H9 (cell line): Measurements from ENCODE around the gene KLHDC7B. TPM values are rescaled to one million over a fixed set of nuclear protein-coding genes. Genes with fewer than 3 reads are reported as not detected.

Experiments used
- DNase-seq: peaks from one replicate; pipeline ENCODE4 v3.0.0-alpha.2; 2017
- H2AFZ ChIP-seq: one replicate; pipeline ENCODE4 v1.6.1; 2013; ENCODE audit warnings: mild to moderate bottlenecking, low read length, control low read depth, moderate library complexity
- H2AK5ac ChIP-seq: 2 replicates; pipeline ENCODE4 v1.6.1; 2013; ENCODE audit warnings: low read length, control low read depth, mixed read lengths; ENCODE audit not compliant: insufficient read length
- H2BK120ac ChIP-seq: one replicate; pipeline ENCODE4 v1.6.1; 2013; ENCODE audit warnings: low read depth, mild to moderate bottlenecking, low read length, control low read depth, inconsistent platforms; ENCODE audit not compliant: poor library complexity, severe bottlenecking
- H2BK12ac ChIP-seq: 2 replicates; pipeline ENCODE4 v1.6.1; 2013; ENCODE audit warnings: low read length, control low read depth, mixed read lengths, low read depth; ENCODE audit not compliant: insufficient read length
- H2BK15ac ChIP-seq: 2 replicates; pipeline ENCODE4 v1.6.1; 2013; ENCODE audit warnings: low read depth, low read length, control low read depth
- H2BK20ac ChIP-seq: one replicate; pipeline ENCODE4 v1.6.1; 2013; ENCODE audit warnings: low read depth, mild to moderate bottlenecking, low read length, control low read depth, inconsistent platforms; ENCODE audit not compliant: poor library complexity, severe bottlenecking
- H2BK5ac ChIP-seq: 2 replicates; pipeline ENCODE4 v1.6.1; 2013; ENCODE audit warnings: low read length, control low read depth, mixed read lengths; ENCODE audit not compliant: insufficient read length
- H3K14ac ChIP-seq: 2 replicates; pipeline ENCODE4 v1.6.1; 2013; ENCODE audit warnings: low read length, control low read depth; ENCODE audit not compliant: insufficient read depth
- H3K18ac ChIP-seq: 2 replicates; pipeline ENCODE4 v1.6.1; 2013; ENCODE audit warnings: low read depth, mild to moderate bottlenecking, mixed read lengths, low read length, control low read depth; ENCODE audit not compliant: insufficient read length
- H3K23ac ChIP-seq: 2 replicates; pipeline ENCODE4 v1.6.1; 2013; ENCODE audit warnings: low read length, control low read depth, mixed read lengths, low read depth; ENCODE audit not compliant: insufficient read length
- H3K23me2 ChIP-seq: 2 replicates; pipeline ENCODE4 v1.6.1; 2013; ENCODE audit warnings: low read depth, mild to moderate bottlenecking, mixed read lengths, low read length, control low read depth; ENCODE audit not compliant: insufficient read length, poor library complexity, severe bottlenecking
- H3K27ac ChIP-seq: 2 replicates; pipeline ENCODE4 v1.5.1; 2013; ENCODE audit warnings: low read length, control low read depth, mixed read lengths, low read depth; ENCODE audit not compliant: insufficient read length
- H3K27me3 ChIP-seq: 2 replicates; pipeline ENCODE4 v1.6.1; 2013; ENCODE audit warnings: low read length, control low read depth, inconsistent platforms; ENCODE audit not compliant: insufficient read depth
- H3K4ac ChIP-seq: 2 replicates; pipeline ENCODE4 v1.6.1; 2013; ENCODE audit warnings: low read depth, mild to moderate bottlenecking, control low read depth, inconsistent platforms, low read length, moderate library complexity
- H3K4me1 ChIP-seq: 2 replicates; pipeline ENCODE4 v1.6.1; 2013; ENCODE audit warnings: low read length, control low read depth, inconsistent platforms; ENCODE audit not compliant: insufficient read depth
- H3K4me2 ChIP-seq: 2 replicates; pipeline ENCODE4 v1.6.1; 2013; ENCODE audit warnings: low read length, control low read depth, mixed read lengths; ENCODE audit not compliant: insufficient read length, insufficient read depth
- H3K56ac ChIP-seq: 2 replicates; pipeline ENCODE4 v1.6.1; 2013; ENCODE audit warnings: low read depth, mild to moderate bottlenecking, mixed read lengths, low read length, control low read depth; ENCODE audit not compliant: insufficient read length
- H3K79me1 ChIP-seq: 2 replicates; pipeline ENCODE4 v1.6.1; 2013; ENCODE audit warnings: low read depth, mild to moderate bottlenecking, moderate library complexity, low read length, control low read depth, inconsistent platforms; ENCODE audit not compliant: insufficient read depth, poor library complexity, severe bottlenecking
- H3K79me2 ChIP-seq: 2 replicates; pipeline ENCODE4 v1.6.1; 2013; ENCODE audit warnings: low read length, control low read depth, inconsistent platforms; ENCODE audit not compliant: insufficient read depth
- H3K9ac ChIP-seq: 2 replicates; pipeline ENCODE4 v1.6.1; 2013; ENCODE audit warnings: low read length, control low read depth, mixed read lengths; ENCODE audit not compliant: insufficient read length; ENCODE audit errors: extremely low read depth
- H3K9me3 ChIP-seq: one replicate; pipeline ENCODE4 v1.6.1; 2013; ENCODE audit warnings: low read depth, low read length, inconsistent platforms; ENCODE audit not compliant: control insufficient read depth
- H3T11ph ChIP-seq: one replicate; pipeline ENCODE4 v1.6.1; 2013; ENCODE audit warnings: mild to moderate bottlenecking, low read length, control low read depth, inconsistent platforms
- H4K20me1 ChIP-seq: one replicate; pipeline ENCODE4 v1.6.1; 2013; ENCODE audit not compliant: control insufficient read depth, insufficient read length, insufficient read depth
- H4K5ac ChIP-seq: 2 replicates; pipeline ENCODE4 v1.6.1; 2013; ENCODE audit warnings: low read depth, mild to moderate bottlenecking, mixed read lengths, low read length, control low read depth; ENCODE audit not compliant: insufficient read length
- H4K8ac ChIP-seq: replicated peaks from 2 replicates; pipeline ENCODE4 v1.6.1; 2013; ENCODE audit warnings: low read length, control low read depth, mixed read lengths, low read depth; ENCODE audit not compliant: insufficient read length
- H4K91ac ChIP-seq: 2 replicates; pipeline ENCODE4 v1.6.1; 2013; ENCODE audit warnings: low read depth, mild to moderate bottlenecking, moderate library complexity, mixed read lengths, low read length, control low read depth; ENCODE audit not compliant: insufficient read length
- H3K27ac Mint-ChIP-seq, 3 experiments: 2 replicates in 2 of 3; 3 replicates in 1 of 3; pipeline ENCODE4 v1.8.0; 2020 to 2021; ENCODE audit warnings: mixed read lengths in 3 of 3, mild to moderate bottlenecking in 1 of 3, moderate library complexity in 1 of 3
- H3K27me3 Mint-ChIP-seq: 2 replicates; pipeline ENCODE4 v1.8.0; 2021; ENCODE audit warnings: low read depth, mild to moderate bottlenecking, moderate library complexity, mixed read lengths
- H3K36me3 Mint-ChIP-seq, 3 experiments: 2 replicates in 2 of 3; 3 replicates in 1 of 3; pipeline ENCODE4 v1.8.0; 2020 to 2021; ENCODE audit warnings: low read depth in 3 of 3, mixed read lengths in 3 of 3; ENCODE audit not compliant: insufficient read depth in 1 of 3
- H3K4me1 Mint-ChIP-seq, 2 experiments: 2 replicates each; pipeline ENCODE4 v1.8.0; 2020; ENCODE audit warnings: mixed read lengths in 2 of 2
- H3K4me3 Mint-ChIP-seq, 2 experiments: 2 replicates in 1 of 2; 3 replicates in 1 of 2; pipeline ENCODE4 v1.8.0; 2020 to 2021; ENCODE audit warnings: mild to moderate bottlenecking in 2 of 2, mixed read lengths in 2 of 2, moderate library complexity in 1 of 2
- H3K9me3 Mint-ChIP-seq, 2 experiments: 2 replicates in 1 of 2; 3 replicates in 1 of 2; pipeline ENCODE4 v1.8.0; 2020; ENCODE audit warnings: mild to moderate bottlenecking in 2 of 2, mixed read lengths in 2 of 2, moderate library complexity in 1 of 2
- WGBS: extraction: QIAGEN DNeasy Blood & Tissue Kit; methylation state at CpG from one replicate; pipeline ENCODE4 v1.1.7; 2013; ENCODE audit warnings: missing lambda C conversion rate, low lambda C conversion rate, mixed read lengths; ENCODE audit not compliant: insufficient read length; ENCODE audit errors: extremely low coverage; 5-methylcytosine and 5-hydroxymethylcytosine counted together
- total RNA-seq: library from RNA; stranded (reverse); gene quantifications from 2 replicates; pipeline ENCODE4 v1.2.1, GENCODE V29; 2021
- TF ChIP-seq, protein P1 (sequence below): fragments of 200-600 bp; sonication (generic); conservative IDR thresholded peaks from 3 replicates; pipeline ENCODE4 v1.8.0; 2021; ENCODE audit warnings: antibody characterized with exemption, mild to moderate bottlenecking

KLHDC7B gene
- total RNA-seq, 1 experiment from 2014 or later = not detected

GRCh38 chr22:50518606-50519005, 27.1 kb upstream of the KLHDC7B start:
- Histone ChIP-seq H4K91ac (no peak overlapping the region), H3K27me3 (no peaks in the 10 kb centered on the region), H4K20me1 (peaks cover 3% of the 10 kb centered on the region), H3K23me2 (no peaks in the 10 kb centered on the region), H2BK12ac (no peak overlapping the region), H3K4me2 (no peak overlapping the region), H2BK20ac (no peak overlapping the region), H3K18ac (no peak overlapping the region), H2BK5ac (no peak overlapping the region), H2AK5ac (no peak overlapping the region), H3T11ph (no peak overlapping the region), H2BK15ac (no peak overlapping the region), H3K23ac (no peak overlapping the region), H3K4ac (no peak overlapping the region), H3K79me2 (0 out of 2 replicates have a peak, but pooled peaks cover 2% of the 10 kb centered on the region), H3K4me1 (no peaks in the 10 kb centered on the region), H3K9me3 (no peaks in the 10 kb centered on the region), H2BK120ac (no peak overlapping the region), H3K14ac (no peak overlapping the region), H4K8ac (no peak overlapping the region), H4K5ac (no peak overlapping the region), H3K56ac (no peak overlapping the region), H3K79me1 (no peaks in the 10 kb centered on the region), H3K9ac (no peak overlapping the region), H3K27ac (no peak overlapping the region), H2AFZ (no peak overlapping the region)
- Mint-ChIP-seq H3K4me3 (no peak overlapping the region), H3K27ac (no peak overlapping the region), H3K9me3 (no peaks in the 10 kb centered on the region), H3K27me3 (no peaks in the 10 kb centered on the region), H3K36me3 (peaks cover 7 to 65% (median 45%) of the 10 kb centered on the region in 3 experiments), H3K4me1 (no peaks in the 10 kb centered on the region)
- TF ChIP-seq, protein P1, sequence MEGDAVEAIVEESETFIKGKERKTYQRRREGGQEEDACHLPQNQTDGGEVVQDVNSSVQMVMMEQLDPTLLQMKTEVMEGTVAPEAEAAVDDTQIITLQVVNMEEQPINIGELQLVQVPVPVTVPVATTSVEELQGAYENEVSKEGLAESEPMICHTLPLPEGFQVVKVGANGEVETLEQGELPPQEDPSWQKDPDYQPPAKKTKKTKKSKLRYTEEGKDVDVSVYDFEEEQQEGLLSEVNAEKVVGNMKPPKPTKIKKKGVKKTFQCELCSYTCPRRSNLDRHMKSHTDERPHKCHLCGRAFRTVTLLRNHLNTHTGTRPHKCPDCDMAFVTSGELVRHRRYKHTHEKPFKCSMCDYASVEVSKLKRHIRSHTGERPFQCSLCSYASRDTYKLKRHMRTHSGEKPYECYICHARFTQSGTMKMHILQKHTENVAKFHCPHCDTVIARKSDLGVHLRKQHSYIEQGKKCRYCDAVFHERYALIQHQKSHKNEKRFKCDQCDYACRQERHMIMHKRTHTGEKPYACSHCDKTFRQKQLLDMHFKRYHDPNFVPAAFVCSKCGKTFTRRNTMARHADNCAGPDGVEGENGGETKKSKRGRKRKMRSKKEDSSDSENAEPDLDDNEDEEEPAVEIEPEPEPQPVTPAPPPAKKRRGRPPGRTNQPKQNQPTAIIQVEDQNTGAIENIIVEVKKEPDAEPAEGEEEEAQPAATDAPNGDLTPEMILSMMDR = no peak
- WGBS = no CpG with 5 or more reads among the region's 7 CpGs
- no peak for DNase-seq
